ENCODE measurements around the gene TAT.
A peak's percentile ranks its signal among the peaks of the same experiment; 100 is the strongest.

TAT gene

DNA sequence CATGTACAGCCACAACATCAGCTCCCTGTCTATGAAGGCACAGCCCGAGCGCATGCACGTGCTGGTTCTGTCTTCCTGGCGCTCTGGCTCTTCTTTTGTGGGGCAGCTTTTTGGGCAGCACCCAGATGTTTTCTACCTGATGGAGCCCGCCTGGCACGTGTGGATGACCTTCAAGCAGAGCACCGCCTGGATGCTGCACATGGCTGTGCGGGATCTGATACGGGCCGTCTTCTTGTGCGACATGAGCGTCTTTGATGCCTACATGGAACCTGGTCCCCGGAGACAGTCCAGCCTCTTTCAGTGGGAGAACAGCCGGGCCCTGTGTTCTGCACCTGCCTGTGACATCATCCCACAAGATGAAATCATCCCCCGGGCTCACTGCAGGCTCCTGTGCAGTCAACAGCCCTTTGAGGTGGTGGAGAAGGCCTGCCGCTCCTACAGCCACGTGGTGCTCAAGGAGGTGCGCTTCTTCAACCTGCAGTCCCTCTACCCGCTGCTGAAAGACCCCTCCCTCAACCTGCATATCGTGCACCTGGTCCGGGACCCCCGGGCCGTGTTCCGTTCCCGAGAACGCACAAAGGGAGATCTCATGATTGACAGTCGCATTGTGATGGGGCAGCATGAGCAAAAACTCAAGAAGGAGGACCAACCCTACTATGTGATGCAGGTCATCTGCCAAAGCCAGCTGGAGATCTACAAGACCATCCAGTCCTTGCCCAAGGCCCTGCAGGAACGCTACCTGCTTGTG lies 40.0 kb downstream of the TAT start:
- DNase-seq = no peak

DNA sequence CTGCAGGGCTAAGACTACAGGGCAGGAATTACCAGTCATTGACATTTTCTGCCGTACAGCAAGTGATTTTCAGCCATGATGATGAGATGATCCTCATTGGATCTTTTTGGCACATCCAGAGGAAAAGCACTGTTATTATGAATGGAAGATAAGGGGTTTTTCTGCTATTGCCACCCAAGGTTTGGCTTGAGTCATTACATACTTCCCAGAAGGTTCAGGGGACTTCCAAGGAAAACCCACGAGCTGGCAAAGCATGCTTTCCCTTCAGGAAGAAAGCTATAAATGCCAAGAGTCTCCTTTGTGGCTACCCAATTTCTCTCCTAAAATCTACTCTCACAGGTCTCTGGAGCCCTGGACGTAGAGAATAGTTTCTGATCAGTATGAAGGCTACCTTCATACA lies 44.5 kb downstream of the TAT start:
- DNase-seq = no peak

DNA sequence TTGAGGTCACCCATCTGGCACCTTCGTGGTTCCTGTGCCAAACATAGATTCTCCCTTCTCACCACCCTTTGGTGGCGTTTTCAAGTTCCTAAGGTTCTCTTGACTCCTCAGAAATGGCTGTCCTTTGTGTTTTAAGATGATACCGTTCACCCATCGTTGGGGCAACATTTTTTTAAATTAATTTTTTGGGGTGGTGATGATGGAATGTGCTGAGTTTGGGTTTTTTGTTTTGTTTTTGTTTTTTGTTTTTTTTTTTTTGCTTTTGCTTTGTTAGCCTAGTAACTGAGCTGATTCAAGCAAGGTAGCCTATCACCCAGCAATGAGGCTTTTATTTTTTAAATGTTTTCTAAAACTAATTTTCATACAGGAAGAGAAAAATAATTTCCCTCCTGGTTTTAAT lies 48.0 kb downstream of the TAT start:
- no peak for DNase-seq

DNA sequence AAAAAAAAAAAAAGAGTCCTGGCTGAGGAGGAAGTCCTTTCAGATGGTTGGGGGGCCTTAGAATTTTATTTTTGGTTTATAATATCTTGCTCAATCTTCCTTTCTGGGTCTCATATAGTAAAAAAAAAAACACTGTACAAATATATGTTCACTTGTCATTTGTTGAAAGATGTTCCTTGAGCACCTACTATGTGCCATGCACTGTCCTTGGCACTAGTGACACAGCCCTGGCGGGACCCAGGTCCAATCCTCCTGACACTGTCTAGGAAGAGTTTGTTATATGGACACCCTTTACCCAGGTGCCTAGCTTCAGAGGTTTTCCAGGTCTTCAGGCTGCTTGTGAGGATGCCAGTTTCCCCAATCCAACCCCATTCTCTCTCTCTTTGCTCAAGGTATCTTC lies 48.6 kb downstream of the TAT start:
- no peak for DNase-seq

DNA sequence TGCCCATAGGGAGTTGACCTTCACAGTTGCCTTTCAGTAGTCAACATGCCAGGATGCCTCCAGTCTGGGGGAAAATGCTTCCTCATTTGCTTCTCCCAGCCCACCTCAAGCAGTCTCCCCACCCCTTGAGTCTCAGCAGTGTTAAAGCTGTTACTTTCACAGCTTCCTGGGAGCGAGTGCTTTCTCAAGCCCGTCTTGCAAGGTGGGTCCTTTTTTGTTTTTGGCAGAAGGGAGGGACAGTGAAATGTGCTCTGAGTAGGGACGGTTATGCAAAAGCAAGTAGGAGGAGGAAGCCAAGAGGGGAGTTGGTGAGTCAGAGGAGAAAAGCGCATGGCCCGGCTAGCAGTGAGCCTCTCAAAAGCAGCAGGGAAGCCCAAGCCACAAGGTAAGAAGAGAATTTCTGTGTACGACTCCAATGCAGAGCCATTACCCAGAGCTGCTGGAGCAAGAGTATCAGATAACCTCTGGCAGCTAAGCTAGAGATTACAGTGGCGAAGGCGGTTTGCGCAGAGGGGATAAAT lies 50.7 kb downstream of the TAT start, which contains the start of gene CHST4:
TSS of gene CHST4 (plus strand) at position 316 of the 521 bp plus-strand sequence. CDS start 10,252 bp downstream, outside the sequence.
- peak; percentile 17 for DNase-seq

DNA sequence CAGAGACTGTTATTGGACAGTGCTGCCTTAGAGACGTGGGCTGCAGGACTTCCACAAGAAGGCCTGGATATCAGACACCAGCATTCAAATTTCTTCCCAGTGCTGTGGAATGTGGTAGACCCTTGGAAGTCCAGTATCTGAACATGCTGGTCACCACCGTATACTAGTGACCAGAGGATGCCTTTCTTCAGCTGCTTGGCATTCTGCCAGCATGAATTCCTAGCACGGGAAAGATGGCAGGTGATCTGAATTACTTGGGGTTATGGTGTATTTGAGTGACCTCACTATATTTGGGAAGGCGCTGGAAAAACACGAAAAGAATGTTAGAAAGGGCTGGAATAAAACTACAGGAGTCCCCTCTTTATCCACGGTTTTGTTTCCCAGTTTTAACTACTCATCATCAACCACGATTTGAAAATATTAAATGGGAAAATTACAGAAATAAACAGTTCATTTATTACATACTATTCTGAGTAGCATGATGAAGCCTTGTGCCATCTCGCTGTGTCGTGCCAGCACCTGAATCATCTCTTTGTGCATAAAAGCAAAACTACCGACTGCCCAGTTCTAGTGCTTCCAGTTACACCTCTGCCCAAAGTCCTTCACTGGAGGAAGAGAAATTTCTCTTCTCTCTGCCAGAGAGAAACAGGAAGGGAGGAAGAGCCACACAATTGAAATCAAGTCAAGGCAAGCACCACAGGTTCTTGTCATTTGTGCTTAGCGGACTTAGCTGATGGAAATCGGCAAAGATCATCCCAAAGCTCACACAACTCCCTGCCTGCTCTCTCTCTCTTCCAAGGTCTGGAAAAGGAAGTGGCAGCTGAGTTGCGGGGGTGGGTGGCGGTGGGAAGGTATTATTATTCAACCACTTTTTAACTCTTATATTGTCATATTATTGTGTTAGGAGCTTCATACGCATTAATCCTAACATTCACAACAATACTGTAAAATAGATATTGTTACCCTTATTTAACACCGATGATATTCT lies 52.0 kb downstream of the TAT start:
- DNase-seq = no peak

DNA sequence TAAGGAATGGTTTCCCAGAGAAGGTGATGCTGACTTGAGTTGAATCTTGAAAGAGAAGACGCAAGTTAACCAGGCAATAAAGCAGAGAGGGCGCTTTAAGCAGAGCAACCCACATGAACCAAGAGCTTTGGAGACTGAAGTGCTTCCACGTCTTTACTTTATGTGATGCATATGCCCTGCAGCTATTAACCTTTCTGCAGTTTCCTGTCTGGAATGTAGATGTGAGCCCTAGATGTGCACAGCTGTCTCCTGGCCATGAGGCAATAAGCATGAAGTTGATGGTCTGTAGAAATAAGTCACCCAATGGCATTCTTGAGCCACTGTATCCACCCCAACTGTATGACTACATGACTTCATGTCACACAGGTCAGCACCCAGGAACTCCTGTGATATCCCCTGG lies 56.3 kb downstream of the TAT start:
- DNase-seq = no peak

All from kidney glomerular epithelial cell (primary cell).